ENCODE measurements around the gene ARHGEF3.

DNA sequence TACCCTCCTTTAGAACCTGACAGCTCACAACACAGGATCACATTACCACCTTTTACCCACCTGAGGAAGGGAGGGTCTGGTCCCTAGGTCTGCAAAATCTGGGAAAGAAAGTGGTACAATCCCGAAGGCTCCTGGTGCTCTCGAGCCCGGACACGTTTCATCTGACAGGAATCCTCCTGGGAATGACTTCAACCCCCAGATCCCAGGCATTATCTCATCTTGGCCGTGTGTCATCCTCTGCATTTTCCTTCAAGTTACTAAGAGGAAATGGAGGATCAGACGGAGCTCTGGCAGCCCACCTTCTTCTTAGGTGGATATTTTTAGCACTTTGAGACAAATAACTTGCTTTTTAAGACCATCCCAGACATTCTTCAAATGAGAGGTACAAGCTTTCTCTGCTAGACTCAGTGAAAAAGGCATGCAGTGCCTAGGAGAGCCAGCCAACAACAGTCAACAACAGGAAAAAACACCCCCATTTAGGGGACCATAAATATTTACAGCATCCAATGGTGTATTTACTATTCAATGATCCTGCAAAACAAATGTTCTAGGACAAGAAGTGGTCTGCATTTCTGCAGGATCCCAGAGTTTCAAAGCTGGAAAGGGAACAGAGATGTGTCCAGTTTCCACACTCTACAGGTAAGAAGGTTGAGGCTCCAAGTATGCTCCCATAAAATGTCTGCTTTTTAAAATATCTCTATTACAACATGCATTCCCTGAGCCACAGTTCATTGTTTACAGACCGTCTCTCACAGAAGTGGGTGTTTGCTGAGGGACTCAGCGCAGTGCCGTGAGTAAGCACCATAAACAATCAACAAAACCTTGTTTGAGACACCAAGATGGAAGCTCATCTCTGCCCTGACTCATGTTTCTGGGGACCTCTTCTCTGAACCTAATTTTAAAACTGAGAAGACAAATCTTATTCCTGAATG, 38.3 kb upstream of the ARHGEF3 start:
- TF ChIP-seq, protein P1, sequence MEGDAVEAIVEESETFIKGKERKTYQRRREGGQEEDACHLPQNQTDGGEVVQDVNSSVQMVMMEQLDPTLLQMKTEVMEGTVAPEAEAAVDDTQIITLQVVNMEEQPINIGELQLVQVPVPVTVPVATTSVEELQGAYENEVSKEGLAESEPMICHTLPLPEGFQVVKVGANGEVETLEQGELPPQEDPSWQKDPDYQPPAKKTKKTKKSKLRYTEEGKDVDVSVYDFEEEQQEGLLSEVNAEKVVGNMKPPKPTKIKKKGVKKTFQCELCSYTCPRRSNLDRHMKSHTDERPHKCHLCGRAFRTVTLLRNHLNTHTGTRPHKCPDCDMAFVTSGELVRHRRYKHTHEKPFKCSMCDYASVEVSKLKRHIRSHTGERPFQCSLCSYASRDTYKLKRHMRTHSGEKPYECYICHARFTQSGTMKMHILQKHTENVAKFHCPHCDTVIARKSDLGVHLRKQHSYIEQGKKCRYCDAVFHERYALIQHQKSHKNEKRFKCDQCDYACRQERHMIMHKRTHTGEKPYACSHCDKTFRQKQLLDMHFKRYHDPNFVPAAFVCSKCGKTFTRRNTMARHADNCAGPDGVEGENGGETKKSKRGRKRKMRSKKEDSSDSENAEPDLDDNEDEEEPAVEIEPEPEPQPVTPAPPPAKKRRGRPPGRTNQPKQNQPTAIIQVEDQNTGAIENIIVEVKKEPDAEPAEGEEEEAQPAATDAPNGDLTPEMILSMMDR (IDR thresholded peaks at IDR 0.05) = no peak
- no peak for TF ChIP-seq ZFX (IDR thresholded peaks at IDR 0.05; ENCODE audit: borderline replicate concordance)
